Neuronal stem cell (in vitro differentiated cells): Measurements from ENCODE around the gene FH.

Experiments
- DNase-seq: peaks from one replicate; pipeline ENCODE4 v3.0.0-alpha.2; 2013; ENCODE audit warnings: low spot score
- H2AFZ ChIP-seq: one replicate; pipeline ENCODE4 v1.6.1; 2013; ENCODE audit warnings: mild to moderate bottlenecking, low read length, inconsistent platforms
- H2AK5ac ChIP-seq: 2 replicates; pipeline ENCODE4 v1.6.1; 2013; ENCODE audit warnings: low read depth, mild to moderate bottlenecking, inconsistent platforms, low read length, moderate library complexity, mixed read lengths
- H2BK120ac ChIP-seq: 2 replicates; pipeline ENCODE4 v1.6.1; 2013; ENCODE audit warnings: low read depth, mild to moderate bottlenecking, inconsistent platforms, low read length, moderate library complexity, mixed read lengths
- H2BK12ac ChIP-seq: one replicate; pipeline ENCODE4 v1.6.1; 2013; ENCODE audit warnings: low read length, inconsistent platforms
- H2BK15ac ChIP-seq: 2 replicates; pipeline ENCODE4 v1.6.1; 2013; ENCODE audit warnings: mild to moderate bottlenecking, low read length, inconsistent platforms, mixed read lengths
- H2BK5ac ChIP-seq: one replicate; pipeline ENCODE4 v1.6.1; 2013; ENCODE audit warnings: inconsistent platforms, mild to moderate bottlenecking, low read length, moderate library complexity
- H3K14ac ChIP-seq: one replicate; pipeline ENCODE4 v1.6.1; 2013; ENCODE audit warnings: low read length, inconsistent platforms
- H3K18ac ChIP-seq: 2 replicates; pipeline ENCODE4 v1.6.1; 2013; ENCODE audit warnings: low read length, inconsistent platforms
- H3K23ac ChIP-seq: 2 replicates; pipeline ENCODE4 v1.6.1; 2013; ENCODE audit warnings: low read depth, mild to moderate bottlenecking, mixed read lengths, low read length, inconsistent platforms; ENCODE audit not compliant: poor library complexity
- H3K27ac ChIP-seq: replicated peaks from 3 replicates; pipeline ENCODE4 v1.5.1; 2013; ENCODE audit warnings: low read length, inconsistent platforms
- H3K27me3 ChIP-seq, 3 experiments: 2 replicates each; pipeline ENCODE4 v1.6.1; 2013; ENCODE audit warnings: low read length in 3 of 3, mild to moderate bottlenecking in 2 of 3, inconsistent platforms in 1 of 3, low read depth in 1 of 3, mixed read lengths in 1 of 3, moderate library complexity in 1 of 3; ENCODE audit not compliant: control insufficient read depth in 3 of 3, insufficient read depth in 3 of 3
- H3K36me3 ChIP-seq, 2 donors: replicated peaks in 1 of 2; 2 replicates each; pipeline ENCODE4 v1.6.1; 2013; ENCODE audit warnings: low read length in 2 of 2; ENCODE audit not compliant: control insufficient read depth in 2 of 2, insufficient read depth in 2 of 2
- H3K4ac ChIP-seq: 2 replicates; pipeline ENCODE4 v1.6.1; 2013; ENCODE audit warnings: inconsistent platforms, mild to moderate bottlenecking, low read length, moderate library complexity
- H3K4me1 ChIP-seq, 2 donors: 1 replicate in 1 of 2; 2 replicates in 1 of 2; pipeline ENCODE4 v1.6.1; 2013; ENCODE audit warnings: low read length in 2 of 2, low read depth in 1 of 2; ENCODE audit not compliant: control insufficient read depth in 2 of 2, insufficient read depth in 1 of 2
- H3K4me2 ChIP-seq: one replicate; pipeline ENCODE4 v1.6.1; 2013; ENCODE audit warnings: mild to moderate bottlenecking, low read length, inconsistent platforms; ENCODE audit not compliant: insufficient read depth, poor library complexity, severe bottlenecking
- H3K4me3 ChIP-seq, 2 donors: 2 replicates each; pipeline ENCODE4 v1.5.1; 2013; ENCODE audit warnings: low read length in 2 of 2, mild to moderate bottlenecking in 2 of 2, inconsistent platforms in 1 of 2, moderate library complexity in 1 of 2
- H3K79me1 ChIP-seq: one replicate; pipeline ENCODE4 v1.6.1; 2013; ENCODE audit warnings: low read depth, mild to moderate bottlenecking, inconsistent platforms, low read length, moderate library complexity
- H3K9ac ChIP-seq: one replicate; pipeline ENCODE4 v1.6.1; 2013; ENCODE audit warnings: mild to moderate bottlenecking, low read depth, low read length, inconsistent platforms; ENCODE audit not compliant: poor library complexity
- H3K9me3 ChIP-seq, 2 donors: replicated peaks in 1 of 2; 2 replicates each; pipeline versions ENCODE3 to v1.6.1; 2013; ENCODE audit warnings: low read length in 2 of 2, mild to moderate bottlenecking in 2 of 2, inconsistent platforms in 1 of 2, low read depth in 1 of 2, mixed read lengths in 1 of 2, moderate library complexity in 1 of 2; ENCODE audit not compliant: control insufficient read depth in 2 of 2, insufficient read depth in 1 of 2
- H4K8ac ChIP-seq: one replicate; pipeline ENCODE4 v1.6.1; 2013; ENCODE audit warnings: low read depth, mild to moderate bottlenecking, inconsistent platforms, low read length, moderate library complexity
- H4K91ac ChIP-seq: one replicate; pipeline ENCODE4 v1.6.1; 2013; ENCODE audit warnings: low read length, low read depth, mild to moderate bottlenecking, inconsistent platforms; ENCODE audit not compliant: poor library complexity
- WGBS, 2 donors: extraction: QIAGEN DNeasy Blood & Tissue Kit; methylation state at CpG; one replicate each; pipeline ENCODE4 v1.1.7; 2013; ENCODE audit warnings: missing lambda C conversion rate in 2 of 2, mixed read lengths in 1 of 2; ENCODE audit not compliant: insufficient read length in 2 of 2, insufficient replicate concordance in 1 of 2; ENCODE audit errors: extremely low coverage in 2 of 2; 5-methylcytosine and 5-hydroxymethylcytosine counted together

FH gene

DNA sequence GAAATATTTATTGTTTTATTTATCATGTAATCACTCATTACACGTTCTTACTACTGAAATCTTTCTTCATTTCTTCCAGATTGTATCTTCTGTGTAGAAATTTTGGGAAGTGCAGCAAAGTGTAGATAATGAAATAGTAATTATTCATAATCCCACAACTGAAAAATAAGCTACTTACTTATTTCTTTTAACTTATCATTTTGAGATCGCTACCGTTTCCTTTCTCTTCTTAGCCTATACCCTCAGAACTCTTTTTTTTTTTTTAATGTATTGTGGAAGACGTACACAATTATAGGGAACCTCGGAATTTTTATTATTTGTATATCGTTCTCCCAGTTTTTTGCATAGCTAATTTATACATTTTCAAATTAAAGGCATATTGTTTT is 518 bp upstream of the FH start:
- H3K18ac ChIP-seq = no peak overlapping the region
- H3K4me3 ChIP-seq = peak overlapping the region in 1 of 2 donors; percentile 47
- H3K14ac ChIP-seq = no peak overlapping the region
- H2AFZ ChIP-seq = peak overlapping the region; percentile 78
- H3K9me3 ChIP-seq = peaks cover 0 to 4% of the 10 kb centered on the region in 2 donors
- no peaks in the 10 kb centered on the region for H3K27me3 ChIP-seq
- no peak overlapping the region for H3K4me2 ChIP-seq
- no peak overlapping the region for H3K27ac ChIP-seq
- no peak overlapping the region for H2BK12ac ChIP-seq
- no peak overlapping the region for H2BK15ac ChIP-seq
- H3K23ac ChIP-seq = no peak overlapping the region
- WGBS, 2 donors = no CpG with 5 or more reads among the region's 6 CpGs
- peaks cover 2 to 16% of the 10 kb centered on the region in 2 donors for H3K36me3 ChIP-seq
- no peak overlapping the region for H2BK120ac ChIP-seq
- H3K4me1 ChIP-seq = peaks cover 0 to 5% of the 10 kb centered on the region in 2 donors
- H3K9ac ChIP-seq = no peak overlapping the region
- H4K8ac ChIP-seq = no peak overlapping the region
- H3K79me1 ChIP-seq = peaks cover 2% of the 10 kb centered on the region
- no peak overlapping the region for H4K91ac ChIP-seq
- H3K4ac ChIP-seq = no peak overlapping the region
- no peak overlapping the region for H2AK5ac ChIP-seq
- H2BK5ac ChIP-seq = no peak overlapping the region
- DNase-seq = no peak

DNA sequence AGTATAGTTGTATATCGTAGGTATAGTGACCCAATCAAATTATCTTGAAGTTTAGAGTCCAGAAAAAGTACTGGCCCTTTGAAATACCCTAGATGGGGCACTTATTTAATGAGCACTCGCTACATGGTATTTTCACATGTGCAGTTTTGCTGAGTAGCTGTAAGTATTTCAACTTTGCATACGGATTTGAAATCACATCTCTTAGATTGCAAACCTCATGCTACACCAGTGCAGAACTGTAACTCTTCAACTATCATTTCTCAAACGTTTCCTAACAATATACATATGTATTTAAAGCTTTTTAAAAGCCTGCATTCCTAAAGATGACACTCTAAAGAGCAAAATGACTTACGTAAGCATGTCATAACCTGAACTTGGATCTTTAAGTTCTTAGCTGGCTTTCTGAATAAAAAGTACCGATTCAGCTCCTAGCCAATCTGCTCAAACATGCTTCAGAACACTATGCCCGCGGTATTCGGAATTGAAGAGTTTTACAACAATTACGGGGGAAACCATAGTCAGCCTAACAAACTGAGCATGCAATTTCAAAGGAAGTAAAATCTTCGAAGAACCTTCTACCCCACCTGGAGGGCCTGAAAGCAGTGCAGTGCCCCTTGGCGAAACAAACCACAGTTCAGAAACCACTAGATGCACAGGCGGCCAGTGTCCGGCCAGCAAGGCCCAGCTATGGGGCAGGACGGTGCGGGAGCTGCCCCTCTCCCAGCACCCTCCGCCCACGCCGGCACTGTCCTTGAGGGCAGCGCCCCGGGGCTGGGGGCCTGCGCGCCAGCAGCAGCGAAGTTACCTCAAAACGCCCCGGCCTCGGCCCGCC is 863 bp downstream of the FH start:
- no peak overlapping the region for H2AK5ac ChIP-seq
- H3K9me3 ChIP-seq = peaks cover 0 to 4% of the 10 kb centered on the region in 2 donors
- WGBS, 2 donors = no CpG with 5 or more reads among the region's 28 CpGs
- peak overlapping the region; percentile 96 for H3K23ac ChIP-seq
- H3K4me3 ChIP-seq = peak overlapping the region; percentile 76 to 94
- H2BK15ac ChIP-seq = no peak overlapping the region
- peak overlapping the region; percentile 82 for H2BK5ac ChIP-seq
- peaks cover 0 to 6% of the 10 kb centered on the region in 2 donors for H3K4me1 ChIP-seq
- H3K4me2 ChIP-seq = peak overlapping the region; percentile 80
- H2BK120ac ChIP-seq = no peak overlapping the region
- H4K91ac ChIP-seq = no peak overlapping the region
- no peak overlapping the region for H2BK12ac ChIP-seq
- H3K9ac ChIP-seq = peak overlapping the region; percentile 95
- peak overlapping the region; percentile 89 for H3K14ac ChIP-seq
- no peak for DNase-seq
- no peak overlapping the region for H4K8ac ChIP-seq
- peak overlapping the region; percentile 70 for H3K27ac ChIP-seq
- H3K27me3 ChIP-seq = no peaks in the 10 kb centered on the region
- H3K18ac ChIP-seq = peak overlapping the region; percentile 98
- H3K36me3 ChIP-seq = peaks cover 2 to 29% of the 10 kb centered on the region in 2 donors
- H2AFZ ChIP-seq = peak overlapping the region; percentile 94
- H3K4ac ChIP-seq = no peak overlapping the region
- peaks cover 2% of the 10 kb centered on the region for H3K79me1 ChIP-seq

DNA sequence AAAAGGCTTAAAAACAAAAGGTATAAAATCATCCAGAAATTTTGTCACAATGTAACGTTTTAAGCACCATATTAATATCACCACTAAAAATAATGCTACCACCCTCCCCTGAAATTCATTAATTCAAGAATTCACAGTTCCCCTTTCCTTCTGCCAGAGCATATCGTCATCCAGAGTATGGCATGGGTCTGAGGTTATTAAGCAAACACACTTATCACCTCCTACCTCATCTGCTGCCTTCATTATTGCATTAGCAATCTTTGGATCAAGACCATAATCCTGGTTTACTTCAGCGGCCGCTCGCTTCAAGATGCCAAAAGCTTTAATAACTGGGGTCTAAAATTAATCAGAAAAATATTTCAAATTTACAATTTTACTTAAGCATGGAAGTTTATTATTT is 6.2 kb downstream of the FH start:
- peaks cover 14 to 81% of the 10 kb centered on the region in 2 donors for H3K36me3 ChIP-seq
- no peak overlapping the region for H2AK5ac ChIP-seq
- H2AFZ ChIP-seq = no peak overlapping the region
- no peak overlapping the region for H3K27ac ChIP-seq
- H3K23ac ChIP-seq = no peak overlapping the region
- H3K27me3 ChIP-seq = no peaks in the 10 kb centered on the region
- no peak overlapping the region for H4K91ac ChIP-seq
- no peak overlapping the region for H2BK15ac ChIP-seq
- peaks cover 2% of the 10 kb centered on the region for H3K79me1 ChIP-seq
- H2BK5ac ChIP-seq = no peak overlapping the region
- H3K4me3 ChIP-seq = no peak overlapping the region
- H3K4me2 ChIP-seq = no peak overlapping the region
- H2BK120ac ChIP-seq = no peak overlapping the region
- no CpG with 5 or more reads among the region's 5 CpGs for WGBS, 2 donors
- H3K9ac ChIP-seq = no peak overlapping the region
- H4K8ac ChIP-seq = no peak overlapping the region
- H3K14ac ChIP-seq = no peak overlapping the region
- peaks cover 0 to 4% of the 10 kb centered on the region in 2 donors for H3K9me3 ChIP-seq
- H3K18ac ChIP-seq = no peak overlapping the region
- H2BK12ac ChIP-seq = no peak overlapping the region
- no peak overlapping the region for H3K4ac ChIP-seq
- H3K4me1 ChIP-seq = peaks cover 0 to 6% of the 10 kb centered on the region in 2 donors
- no peak for DNase-seq

DNA sequence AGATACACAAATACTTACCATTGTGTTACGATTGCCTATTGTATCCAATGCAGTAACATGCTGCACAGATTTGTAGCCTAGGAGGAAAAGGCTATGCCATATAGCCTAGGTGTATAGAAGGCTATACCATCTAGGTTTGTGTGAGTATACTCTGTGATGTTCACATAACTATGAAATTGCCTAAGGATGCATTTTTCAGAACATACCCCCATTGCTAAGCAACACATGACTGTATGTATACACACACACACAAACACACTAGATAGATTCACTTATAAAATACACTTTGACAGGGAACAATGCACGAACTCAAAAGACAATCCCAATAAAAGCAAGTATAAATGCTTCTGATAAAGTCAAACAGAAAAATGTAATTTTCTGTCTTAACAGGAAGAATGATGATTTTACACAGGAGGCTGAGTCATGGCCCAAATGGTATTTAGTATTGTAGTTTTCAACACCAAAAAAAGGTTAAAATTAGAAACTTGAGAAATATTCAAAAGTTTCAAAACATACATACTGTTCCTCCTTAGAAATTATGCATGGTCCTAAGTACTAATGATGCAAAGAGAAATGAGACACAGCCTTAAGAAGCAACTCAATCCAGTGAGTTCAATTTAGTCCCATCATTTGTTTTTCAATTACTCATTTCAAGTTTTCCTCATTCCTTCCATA is 12.2 kb downstream of the FH start:
- no peak for DNase-seq
- Histone ChIP-seq H3K18ac (no peak overlapping the region), H2BK12ac (no peak overlapping the region), H4K8ac (no peak overlapping the region), H3K9me3 (no peaks in the 10 kb centered on the region), H2BK5ac (no peak overlapping the region), H3K4me3 (no peak overlapping the region), H3K27ac (no peak overlapping the region), H4K91ac (no peak overlapping the region), H2AFZ (no peak overlapping the region), H3K23ac (no peak overlapping the region), H3K4me1 (no peaks in the 10 kb centered on the region), H3K79me1 (peaks cover 1% of the 10 kb centered on the region), H3K4ac (no peak overlapping the region), H3K36me3 (peaks cover 31 to 98% of the 10 kb centered on the region in 2 donors), H2AK5ac (no peak overlapping the region), H3K4me2 (no peak overlapping the region), H2BK15ac (no peak overlapping the region), H3K27me3 (no peaks in the 10 kb centered on the region), H3K14ac (no peak overlapping the region), H3K9ac (no peak overlapping the region), H2BK120ac (no peak overlapping the region)
- WGBS, 2 donors = no CpG with 5 or more reads among the region's 2 CpGs
